Endodermal cell (in vitro differentiated cells): ENCODE measurements around the gene RTCA. TPM values are rescaled to one million over a fixed set of nuclear protein-coding genes. Genes with fewer than 3 reads are reported as not detected.
A peak's percentile ranks its signal among the peaks of the same experiment; 100 is the strongest.

ENCODE experiments used
- DNase-seq: peaks from one replicate; pipeline ENCODE4 v3.0.0-alpha.2; 2017
- H3K27ac ChIP-seq: 2 replicates; pipeline ENCODE4 v1.5.1; 2013; ENCODE audit warnings: mild to moderate bottlenecking, low read depth, low read length, moderate library complexity
- H3K27me3 ChIP-seq: 2 replicates; pipeline ENCODE4 v1.6.1; 2013; ENCODE audit warnings: mild to moderate bottlenecking, low read length, moderate library complexity; ENCODE audit not compliant: insufficient read depth, control insufficient read depth, poor library complexity, severe bottlenecking
- H3K36me3 ChIP-seq: 2 replicates; pipeline ENCODE4 v1.7.0; 2013; ENCODE audit warnings: mild to moderate bottlenecking, low read length, moderate library complexity; ENCODE audit not compliant: control insufficient read depth, insufficient read depth
- H3K4me1 ChIP-seq: one replicate; pipeline ENCODE4 v1.7.0; 2013; ENCODE audit warnings: low read length; ENCODE audit not compliant: control insufficient read depth, insufficient read depth
- H3K4me3 ChIP-seq: 2 replicates; pipeline ENCODE4 v1.5.1; 2013; ENCODE audit warnings: mild to moderate bottlenecking, low read length, moderate library complexity
- H3K9ac ChIP-seq: 2 replicates; pipeline ENCODE4 v1.6.1; 2013; ENCODE audit warnings: mild to moderate bottlenecking, low read length, moderate library complexity; ENCODE audit not compliant: poor library complexity, severe bottlenecking; ENCODE audit errors: extremely low read depth
- H3K9me3 ChIP-seq: 2 replicates; pipeline ENCODE4 v1.6.1; 2013; ENCODE audit warnings: mild to moderate bottlenecking, low read length, moderate library complexity; ENCODE audit not compliant: control insufficient read depth
- H3K27ac Mint-ChIP-seq: 2 replicates; pipeline ENCODE4 v1.8.0; 2020; ENCODE audit warnings: mixed read lengths
- H3K27me3 Mint-ChIP-seq: 2 replicates; pipeline ENCODE4 v1.8.0; 2021; ENCODE audit warnings: mild to moderate bottlenecking, mixed read lengths; ENCODE audit not compliant: insufficient read depth
- H3K36me3 Mint-ChIP-seq: 2 replicates; pipeline ENCODE4 v1.8.0; 2020; ENCODE audit warnings: low read depth, mixed read lengths
- H3K4me1 Mint-ChIP-seq: 2 replicates; pipeline ENCODE4 v1.8.0; 2020; ENCODE audit warnings: mixed read lengths
- H3K4me3 Mint-ChIP-seq: 2 replicates; pipeline ENCODE4 v1.8.0; 2020; ENCODE audit warnings: mild to moderate bottlenecking, moderate library complexity, mixed read lengths
- H3K9me3 Mint-ChIP-seq: 2 replicates; pipeline ENCODE4 v1.8.0; 2020; ENCODE audit warnings: mild to moderate bottlenecking, mixed read lengths
- CTCF ChIP-seq: fragments of 200-600 bp; sonication (generic); conservative IDR thresholded peaks from 2 replicates; pipeline ENCODE4 v1.5.0; 2021; ENCODE audit warnings: antibody characterized with exemption, mild to moderate bottlenecking
- WGBS, 2 experiments: methylation state at CpG; one replicate each; pipeline versions ENCODE4 v1.1.5 to v1.1.7; 2013; ENCODE audit warnings: missing lambda C conversion rate in 2 of 2, mixed read lengths in 1 of 2; ENCODE audit not compliant: insufficient coverage in 1 of 2, insufficient read length in 1 of 2; 5-methylcytosine and 5-hydroxymethylcytosine counted together
- long read RNA-seq, 4 experiments: library from polyadenylated mRNA in 2 of 4; library from RNA in 1 of 4; library from capped mRNA in 1 of 4; stranded (forward) in 3 of 4; unstranded in 1 of 4; transcript quantifications; one replicate each; pipeline ENCODE4 v2.0.0, GENCODE V29; 2020 to 2021; ENCODE audit warnings: inconsistent platforms in 1 of 4
- polyA plus RNA-seq, 2 experiments: library from polyadenylated mRNA; stranded (reverse); fragments of 50-300 nt; gene quantifications; one replicate each; pipeline ENCODE4 v1.2.3, GENCODE V29; 2013
- total RNA-seq, 2 donors: library from RNA; stranded (reverse); fragmentation: NEBNext Ultra II Directional in 1 of 2; extraction: Animal tissue kit (Norgen Biotek cat#: 25700) in 1 of 2; gene quantifications; 2 replicates in 1 of 2; 3 replicates in 1 of 2; pipeline ENCODE4 v1.2.1, GENCODE V29; 2021

The RTCA gene
- total RNA-seq = 10 to 100 TPM; 46.0 to 49.8 TPM
- polyA plus RNA-seq (2013, experiment 1 of 2) = 33.8 TPM
- polyA plus RNA-seq (2013, experiment 2 of 2) = 29.8 TPM
- long read RNA-seq, experiment 1, transcript RTCA-203 (11 exons, 2,535 nt) = major isoform, 16 of 28 reads
- long read RNA-seq, experiment 1, partial matches to known transcripts = 4 of 28 reads
- long read RNA-seq, experiment 1, other reads (novel, unspliced or antisense) = 6 of 28 reads
- long read RNA-seq, experiment 2, transcript RTCA-203 (11 exons, 2,535 nt) = major isoform, 41 of 70 reads
- long read RNA-seq, experiment 2, partial matches to known transcripts = 7 of 70 reads
- long read RNA-seq, experiment 2, other reads (novel, unspliced or antisense) = 18 of 70 reads
- long read RNA-seq, experiment 3, transcript RTCA-201 (12 exons, 1,534 nt) = minor isoform, 13 of 228 reads
- long read RNA-seq, experiment 3, transcript RTCA-203 (11 exons, 2,535 nt) = major isoform, 179 of 228 reads
- long read RNA-seq, experiment 3, partial matches to known transcripts = 2 of 228 reads
- long read RNA-seq, experiment 3, other reads (novel, unspliced or antisense) = 34 of 228 reads
- long read RNA-seq, experiment 4, transcript RTCA-203 (11 exons, 2,535 nt) = major isoform, 55 of 139 reads
- long read RNA-seq, experiment 4, partial matches to known transcripts = 67 of 139 reads
- long read RNA-seq, experiment 4, other reads (novel, unspliced or antisense) = 13 of 139 reads

GRCh38 chr1:100265931-100266740 is at the start of gene RTCA:
Gene RTCA, plus strand, starts transcription at chr1:100266216. Its CDS starts 160 bp downstream, at chr1:100266376.
- peak within 1 kb of the TSS; percentile 78 for H3K9ac ChIP-seq
- peaks cover 47% of the 10 kb centered on the region for H3K36me3 ChIP-seq
- peak within 1 kb of the TSS; percentile 97 for H3K27ac Mint-ChIP-seq
- H3K4me1 ChIP-seq = peaks cover 6% of the 10 kb centered on the region
- H3K4me1 Mint-ChIP-seq = peaks cover 4% of the 10 kb centered on the region
- peaks cover 40% of the 10 kb centered on the region for H3K9me3 ChIP-seq
- no peaks in the 10 kb centered on the region for H3K27me3 ChIP-seq
- H3K27ac ChIP-seq = peak within 1 kb of the TSS; percentile 58
- peaks cover 59% of the 10 kb centered on the region for H3K36me3 Mint-ChIP-seq
- no peak for TF ChIP-seq CTCF
- peaks cover 4% of the 10 kb centered on the region for H3K27me3 Mint-ChIP-seq
- 0% methylated on average over 15 to 53 of the region's 53 CpGs for WGBS, 2 experiments
- H3K4me3 Mint-ChIP-seq = peak within 1 kb of the TSS; percentile 99
- H3K4me3 ChIP-seq = peak within 1 kb of the TSS; percentile 91
- H3K9me3 Mint-ChIP-seq = peaks cover 27% of the 10 kb centered on the region
- DNase-seq = peak; percentile 97

- DNase-seq = no peak
- Histone ChIP-seq H3K9ac (no peak overlapping the region), H3K36me3 (peaks cover 35% of the 10 kb centered on the region), H3K27me3 (no peaks in the 10 kb centered on the region), H3K4me1 (no peaks in the 10 kb centered on the region), H3K9me3 (no peaks in the 10 kb centered on the region), H3K27ac (peak overlapping the region; percentile 29), H3K4me3 (peak overlapping the region; percentile 25)
- H3K9me3 Mint-ChIP-seq = no peaks in the 10 kb centered on the region
- TF ChIP-seq CTCF = no peak
- H3K27me3 Mint-ChIP-seq = no peaks in the 10 kb centered on the region
- H3K36me3 Mint-ChIP-seq = peaks cover 38% of the 10 kb centered on the region
- peaks cover 9% of the 10 kb centered on the region for H3K4me1 Mint-ChIP-seq
- no peak overlapping the region for H3K4me3 Mint-ChIP-seq
- WGBS, 2 experiments = 88% methylated on average over 1 to 2 of the region's 2 CpGs
- peak overlapping the region; percentile 86 for H3K27ac Mint-ChIP-seq
These were observed 48.2 kb upstream of the RTCA start for GRCh38 chr1:100217834-100218233.

GRCh38 chr1:100219457-100219856 is 46.6 kb upstream of the RTCA start:
- WGBS, 2 experiments = 82 to 100% methylated on average over 1 to 6 of the region's 6 CpGs
- Histone ChIP-seq H3K36me3 (peaks cover 36% of the 10 kb centered on the region), H3K9ac (no peak overlapping the region), H3K9me3 (no peaks in the 10 kb centered on the region), H3K4me1 (no peaks in the 10 kb centered on the region), H3K27me3 (no peaks in the 10 kb centered on the region), H3K4me3 (no peak overlapping the region), H3K27ac (no peak overlapping the region)
- no peak for TF ChIP-seq CTCF
- no peak for DNase-seq
- H3K4me3 Mint-ChIP-seq = no peak overlapping the region
- no peaks in the 10 kb centered on the region for H3K27me3 Mint-ChIP-seq
- peak overlapping the region; percentile 62 for H3K27ac Mint-ChIP-seq
- H3K36me3 Mint-ChIP-seq = peaks cover 31% of the 10 kb centered on the region
- peaks cover 9% of the 10 kb centered on the region for H3K4me1 Mint-ChIP-seq
- no peaks in the 10 kb centered on the region for H3K9me3 Mint-ChIP-seq
